ENCODE data around the gene COMTD1.

Gene COMTD1

GRCh38 chr10:75236178-75236825, 545 bp upstream of the COMTD1 start:
- no peak overlapping the region for H3K4me3 ChIP-seq (ENCODE audit: low read depth, low read length)
- TF ChIP-seq, protein P1, sequence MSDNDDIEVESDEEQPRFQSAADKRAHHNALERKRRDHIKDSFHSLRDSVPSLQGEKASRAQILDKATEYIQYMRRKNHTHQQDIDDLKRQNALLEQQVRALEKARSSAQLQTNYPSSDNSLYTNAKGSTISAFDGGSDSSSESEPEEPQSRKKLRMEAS (IDR thresholded peaks at IDR 0.05; ENCODE audit: low read depth, low read length): no peak
- TF ChIP-seq POLR2A (IDR thresholded peaks at IDR 0.05; ENCODE audit: extremely low read depth, insufficient read length) (no peak), MYC (IDR thresholded peaks at IDR 0.05; ENCODE audit: low read depth, low read length) (no peak)
- TF ChIP-seq, protein P2, sequence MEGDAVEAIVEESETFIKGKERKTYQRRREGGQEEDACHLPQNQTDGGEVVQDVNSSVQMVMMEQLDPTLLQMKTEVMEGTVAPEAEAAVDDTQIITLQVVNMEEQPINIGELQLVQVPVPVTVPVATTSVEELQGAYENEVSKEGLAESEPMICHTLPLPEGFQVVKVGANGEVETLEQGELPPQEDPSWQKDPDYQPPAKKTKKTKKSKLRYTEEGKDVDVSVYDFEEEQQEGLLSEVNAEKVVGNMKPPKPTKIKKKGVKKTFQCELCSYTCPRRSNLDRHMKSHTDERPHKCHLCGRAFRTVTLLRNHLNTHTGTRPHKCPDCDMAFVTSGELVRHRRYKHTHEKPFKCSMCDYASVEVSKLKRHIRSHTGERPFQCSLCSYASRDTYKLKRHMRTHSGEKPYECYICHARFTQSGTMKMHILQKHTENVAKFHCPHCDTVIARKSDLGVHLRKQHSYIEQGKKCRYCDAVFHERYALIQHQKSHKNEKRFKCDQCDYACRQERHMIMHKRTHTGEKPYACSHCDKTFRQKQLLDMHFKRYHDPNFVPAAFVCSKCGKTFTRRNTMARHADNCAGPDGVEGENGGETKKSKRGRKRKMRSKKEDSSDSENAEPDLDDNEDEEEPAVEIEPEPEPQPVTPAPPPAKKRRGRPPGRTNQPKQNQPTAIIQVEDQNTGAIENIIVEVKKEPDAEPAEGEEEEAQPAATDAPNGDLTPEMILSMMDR (IDR thresholded peaks at IDR 0.05; ENCODE audit: low read depth, low read length): no peak
- DNase-seq (ENCODE audit: low read depth): no peak

GRCh38 chr10:75234683-75235374, 928 bp downstream of the COMTD1 start:
- DNase-seq (ENCODE audit: low read depth): peak; percentile 71
- peak overlapping the region; percentile 68 for H3K4me3 ChIP-seq (ENCODE audit: low read depth, low read length)
- no peak for TF ChIP-seq MYC (IDR thresholded peaks at IDR 0.05; ENCODE audit: low read depth, low read length)
- peak; percentile 5 for TF ChIP-seq POLR2A (IDR thresholded peaks at IDR 0.05; ENCODE audit: extremely low read depth, insufficient read length)

DNA sequence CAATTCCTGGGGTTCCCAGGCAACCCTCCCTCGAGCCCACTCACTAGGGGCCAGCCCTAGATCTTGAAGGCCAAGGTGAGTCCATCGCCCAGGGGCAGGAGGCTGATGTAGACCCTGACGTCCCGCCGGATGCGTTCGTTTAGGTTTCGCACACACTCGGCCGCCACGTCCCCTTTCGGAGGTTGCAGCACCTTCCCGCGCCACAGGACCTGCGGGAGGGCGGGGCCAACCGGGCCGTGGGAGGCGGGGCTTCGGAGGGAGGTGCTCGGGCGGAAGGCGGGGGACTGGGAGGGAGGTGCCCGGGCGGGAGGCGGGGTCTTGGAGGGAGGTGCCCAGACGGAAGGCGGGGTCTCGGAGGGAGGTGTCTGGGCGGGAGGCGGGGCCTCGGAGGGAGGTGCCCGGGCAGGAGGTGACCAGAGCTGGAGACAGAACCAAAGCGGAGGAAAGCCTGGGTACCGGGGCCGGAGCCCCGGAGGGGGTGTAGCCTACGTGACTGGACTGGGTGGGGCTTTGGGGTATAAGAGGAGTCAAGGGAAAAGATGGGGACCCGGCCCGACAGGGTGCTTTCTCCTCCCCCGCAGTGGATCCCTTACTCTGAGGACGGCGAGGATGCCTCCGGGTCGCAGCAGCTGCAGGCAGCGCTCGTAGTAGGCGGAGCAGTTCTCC, 1.6 kb downstream of the COMTD1 start:
- TF ChIP-seq MYC (IDR thresholded peaks at IDR 0.05; ENCODE audit: low read depth, low read length) (no peak), POLR2A (IDR thresholded peaks at IDR 0.05; ENCODE audit: extremely low read depth, insufficient read length) (peak; percentile 44)
- peak; percentile 97 for DNase-seq (ENCODE audit: low read depth)
- peak overlapping the region; percentile 68 for H3K4me3 ChIP-seq (ENCODE audit: low read depth, low read length)

GRCh38 chr10:75233444-75234016, 2.2 kb downstream of the COMTD1 start:
- no peak for TF ChIP-seq MYC (IDR thresholded peaks at IDR 0.05; ENCODE audit: low read depth, low read length)
- TF ChIP-seq, protein P1 (IDR thresholded peaks at IDR 0.05; ENCODE audit: low read depth, low read length): no peak
- DNase-seq (ENCODE audit: low read depth): peak; percentile 48
- H3K4me3 ChIP-seq (ENCODE audit: low read depth, low read length): peak overlapping the region; percentile 51

- DNase-seq (ENCODE audit: low read depth): peak; percentile 25
- H3K4me3 ChIP-seq (ENCODE audit: low read depth, low read length): no peak overlapping the region
- TF ChIP-seq, protein P1 (IDR thresholded peaks at IDR 0.05; ENCODE audit: low read depth, low read length): no peak
- TF ChIP-seq POLR2A (IDR thresholded peaks at IDR 0.05; ENCODE audit: extremely low read depth, insufficient read length) (no peak), MYC (IDR thresholded peaks at IDR 0.05; ENCODE audit: low read depth, low read length) (no peak)
- TF ChIP-seq, protein P2 (IDR thresholded peaks at IDR 0.05; ENCODE audit: low read depth, low read length): no peak
Observed at GRCh38 chr10:75231672-75232581, 3.8 kb downstream of the COMTD1 start.

DNA sequence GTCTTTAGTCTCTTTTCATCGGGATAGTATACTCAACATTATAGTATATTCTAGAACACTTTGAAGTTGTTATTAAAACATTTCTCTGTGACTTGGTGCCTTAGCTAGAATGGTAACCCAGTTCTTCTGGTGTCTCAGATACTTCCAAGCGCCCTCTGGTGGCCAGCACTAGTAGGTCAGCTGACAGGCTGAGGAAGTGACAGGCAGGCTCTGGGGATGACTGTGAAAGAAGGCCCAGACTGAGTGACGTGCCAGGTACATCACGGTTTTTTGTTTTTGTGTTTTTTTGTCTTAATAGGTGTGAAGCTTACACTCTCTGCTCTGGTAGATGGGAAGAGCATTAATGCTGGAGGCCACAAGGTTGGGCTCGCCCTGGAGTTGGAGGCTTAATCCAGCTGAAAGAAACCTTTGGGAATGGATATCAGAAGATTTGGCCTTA, 5.1 kb downstream of the COMTD1 start:
- TF ChIP-seq, protein P2 (IDR thresholded peaks at IDR 0.05; ENCODE audit: low read depth, low read length): peak; percentile 95
- no peak for TF ChIP-seq POLR2A (IDR thresholded peaks at IDR 0.05; ENCODE audit: extremely low read depth, insufficient read length)
- peak; percentile 90 for DNase-seq (ENCODE audit: low read depth)
- H3K4me3 ChIP-seq (ENCODE audit: low read depth, low read length): no peak overlapping the region

Measured in NB4 (cell line).